Epithelial cell of esophagus (primary cell): ENCODE results near the gene GPR12.

Experiments used
- DNase-seq: peaks from one replicate; pipeline ENCODE4 v3.0.0; 2010; ENCODE audit warnings: low read depth
- H3K4me3 ChIP-seq: 2 replicates; pipeline ENCODE4 v1.5.1; 2011; ENCODE audit warnings: mild to moderate bottlenecking, low read length, control low read depth
- CTCF ChIP-seq: IDR thresholded peaks from 2 replicates; pipeline ENCODE4 v1.5.1; 2011; ENCODE audit warnings: low read depth, mild to moderate bottlenecking, low read length, control low read depth, inconsistent platforms; ENCODE audit not compliant: insufficient read depth; ENCODE audit errors: missing control alignments

The GPR12 gene

GRCh38 chr13:26760832-26761582 lies 421 bp upstream of the GPR12 start:
- H3K4me3 ChIP-seq: no peak overlapping the region
- DNase-seq: no peak
- TF ChIP-seq CTCF: no peak

GRCh38 chr13:26759249-26759906 lies 1.2 kb downstream of the GPR12 start:
- TF ChIP-seq CTCF: no peak
- no peak overlapping the region for H3K4me3 ChIP-seq
- DNase-seq: no peak

- H3K4me3 ChIP-seq: no peak overlapping the region
- no peak for TF ChIP-seq CTCF
- DNase-seq: no peak
Measured at GRCh38 chr13:26758496-26759157, 2.0 kb downstream of the GPR12 start.

- no peak for DNase-seq
- no peak for TF ChIP-seq CTCF
- H3K4me3 ChIP-seq: no peak overlapping the region
Measured at GRCh38 chr13:26756961-26757360, 3.6 kb downstream of the GPR12 start.

- H3K4me3 ChIP-seq: no peak overlapping the region
- TF ChIP-seq CTCF: no peak
- no peak for DNase-seq
Measured at GRCh38 chr13:26752671-26753070, 7.9 kb downstream of the GPR12 start.

- no peak overlapping the region for H3K4me3 ChIP-seq
- DNase-seq: no peak
- TF ChIP-seq CTCF: no peak
Measured at GRCh38 chr13:26749905-26750304, 10.7 kb downstream of the GPR12 start.
